Activated T-helper 17 cell treated with anti-CD3 and anti-CD28 coated beads, Interleukin-2, amount 50 U/mL, for 72 hours (primary cell): ENCODE data around the gene LALBA. TPM values are rescaled to one million over a fixed set of nuclear protein-coding genes. Genes with fewer than 3 reads are reported as not detected.
A peak's percentile ranks its signal among the peaks of the same experiment; 100 is the strongest.

Experiments used
- ATAC-seq: fragments of 150-1000 bp; cut with Tn5 transposase; replicated peaks from 2 replicates; pipeline ENCODE4 v1.10.0; 2021; ENCODE audit warnings: mild to moderate bottlenecking, moderate library complexity
- H3K27ac Mint-ChIP-seq: one replicate; pipeline ENCODE4 v1.8.0; 2022; ENCODE audit warnings: mixed read lengths
- H3K27me3 Mint-ChIP-seq: one replicate; pipeline ENCODE4 v1.8.0; 2022; ENCODE audit warnings: mixed read lengths
- H3K36me3 Mint-ChIP-seq: one replicate; pipeline ENCODE4 v1.8.0; 2022; ENCODE audit warnings: low read depth, mild to moderate bottlenecking, mixed read lengths
- H3K4me1 Mint-ChIP-seq: one replicate; pipeline ENCODE4 v1.8.0; 2022; ENCODE audit warnings: mixed read lengths
- H3K4me3 Mint-ChIP-seq: one replicate; pipeline ENCODE4 v1.8.0; 2022; ENCODE audit warnings: mild to moderate bottlenecking, mixed read lengths
- H3K9me3 Mint-ChIP-seq: one replicate; pipeline ENCODE4 v1.8.0; 2022; ENCODE audit warnings: mixed read lengths
- total RNA-seq, 2 donors: library from RNA; stranded (reverse); gene quantifications; one replicate each; pipeline ENCODE4 v1.2.3, GENCODE V29; 2022

LALBA gene
- not detected for total RNA-seq

- H3K4me3 Mint-ChIP-seq, result no peak within 1 kb of the TSS
- H3K9me3 Mint-ChIP-seq, result no peaks in the 10 kb centered on the region
- peaks cover 34% of the 10 kb centered on the region for H3K27me3 Mint-ChIP-seq
- ATAC-seq, result no peak
- no peaks in the 10 kb centered on the region for H3K36me3 Mint-ChIP-seq
- H3K27ac Mint-ChIP-seq, result no peak within 1 kb of the TSS
- H3K4me1 Mint-ChIP-seq, result peaks cover 5% of the 10 kb centered on the region
Observed at GRCh38 chr12:48569946-48570345, at the start of gene LALBA. Gene LALBA, minus strand, starts transcription at chr12:48570046. Its CDS starts 26 bp downstream, at chr12:48570020.

DNA sequence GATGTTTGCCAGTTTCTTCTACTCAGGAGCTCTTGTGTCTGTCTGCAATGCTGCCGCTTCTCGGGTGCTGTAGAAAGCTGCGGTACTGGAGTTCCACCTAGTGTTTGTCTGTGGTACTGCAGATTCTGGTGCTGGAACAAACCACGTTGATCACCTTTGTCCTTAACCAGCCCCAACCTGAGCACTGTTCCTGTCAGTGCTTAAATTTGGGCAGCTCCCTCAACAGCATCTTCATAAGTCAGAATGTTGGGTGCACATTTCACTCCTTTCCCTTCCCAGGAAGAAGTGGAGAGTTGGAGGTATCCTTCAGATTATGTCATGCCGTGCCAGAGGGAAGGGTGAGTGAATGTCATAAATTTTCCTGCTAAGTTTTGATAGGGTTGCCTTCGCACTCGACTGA is 48.7 kb upstream of the LALBA start:
- no peaks in the 10 kb centered on the region for H3K36me3 Mint-ChIP-seq
- peaks cover 34% of the 10 kb centered on the region for H3K27me3 Mint-ChIP-seq
- H3K27ac Mint-ChIP-seq, result no peak overlapping the region
- no peaks in the 10 kb centered on the region for H3K4me1 Mint-ChIP-seq
- H3K9me3 Mint-ChIP-seq, result peaks cover 3% of the 10 kb centered on the region
- H3K4me3 Mint-ChIP-seq, result no peak overlapping the region
- ATAC-seq, result peak; percentile 82

- Mint-ChIP-seq H3K9me3 (peaks cover 8% of the 10 kb centered on the region), H3K27me3 (peaks cover 37% of the 10 kb centered on the region), H3K27ac (no peak overlapping the region), H3K4me1 (no peaks in the 10 kb centered on the region), H3K36me3 (no peaks in the 10 kb centered on the region), H3K4me3 (no peak overlapping the region)
- ATAC-seq, result no peak
Observed at GRCh38 chr12:48615681-48616080, 45.8 kb upstream of the LALBA start.

DNA sequence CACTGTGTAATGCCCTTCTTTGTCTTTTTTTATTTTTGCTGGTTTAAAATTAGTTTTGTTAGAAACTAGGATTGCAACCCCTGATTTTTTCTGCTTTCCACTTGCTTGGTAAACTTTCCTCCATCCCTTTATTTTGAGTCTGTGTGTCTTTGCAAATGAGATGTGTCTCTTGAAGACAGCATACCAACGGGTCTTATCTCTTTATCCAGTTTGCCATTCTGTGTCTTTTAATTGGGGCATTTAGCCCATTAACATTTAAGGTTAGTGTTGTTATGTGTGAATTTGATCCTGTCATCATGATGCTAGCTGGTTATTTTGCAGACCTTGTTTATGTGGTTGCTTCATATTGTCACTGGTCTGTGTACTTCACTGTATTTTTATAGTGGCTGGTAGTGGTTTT is 43.5 kb upstream of the LALBA start:
- Mint-ChIP-seq H3K27me3 (peaks cover 26% of the 10 kb centered on the region), H3K9me3 (peaks cover 8% of the 10 kb centered on the region), H3K27ac (no peak overlapping the region), H3K4me1 (no peaks in the 10 kb centered on the region), H3K4me3 (no peak overlapping the region), H3K36me3 (no peaks in the 10 kb centered on the region)
- ATAC-seq, result no peak

DNA sequence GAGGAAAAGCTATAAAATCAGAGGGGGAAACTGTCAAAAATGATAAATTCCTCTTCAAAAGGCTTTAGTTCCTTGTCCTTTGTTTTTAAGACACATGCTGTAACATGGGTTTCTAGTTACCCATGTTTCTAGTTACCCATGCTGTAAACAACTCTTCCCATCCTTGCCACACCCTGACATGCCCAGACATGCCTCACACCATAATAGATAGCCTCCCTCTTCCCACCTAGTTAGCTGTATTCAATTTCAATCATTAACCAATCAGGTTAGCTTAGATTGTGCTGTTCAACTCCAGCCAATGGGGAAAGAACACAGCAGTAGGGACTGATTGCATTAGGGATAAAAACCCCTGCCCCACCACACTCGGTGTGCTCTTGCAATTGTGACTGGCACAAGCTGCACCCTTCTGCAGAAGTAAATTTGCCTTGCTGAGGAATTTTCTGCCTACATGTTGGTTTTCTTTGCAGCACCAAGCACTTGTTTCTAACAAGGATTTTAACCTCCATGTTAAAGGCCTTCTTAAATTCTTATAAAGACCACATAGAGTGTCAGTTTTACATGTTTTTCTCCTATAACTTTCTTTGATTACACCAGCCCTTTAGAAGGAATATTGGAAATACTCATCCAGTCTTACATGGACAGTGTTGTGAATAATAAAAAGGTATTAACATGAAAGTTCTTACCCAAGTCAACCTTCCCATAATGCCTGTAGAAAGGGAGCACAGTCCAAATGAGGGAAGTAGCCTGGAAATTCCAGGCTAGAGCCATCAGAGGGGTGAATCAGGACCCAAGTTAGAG is 32.5 kb upstream of the LALBA start:
- ATAC-seq, result peak; percentile 37
- Mint-ChIP-seq H3K4me3 (no peak overlapping the region), H3K9me3 (peaks cover 13% of the 10 kb centered on the region), H3K27me3 (peaks cover 14% of the 10 kb centered on the region), H3K27ac (no peak overlapping the region), H3K36me3 (no peaks in the 10 kb centered on the region), H3K4me1 (no peaks in the 10 kb centered on the region)

- Mint-ChIP-seq H3K36me3 (no peaks in the 10 kb centered on the region), H3K4me3 (no peak overlapping the region), H3K27me3 (peaks cover 14% of the 10 kb centered on the region), H3K9me3 (peaks cover 9% of the 10 kb centered on the region), H3K4me1 (no peaks in the 10 kb centered on the region), H3K27ac (no peak overlapping the region)
- ATAC-seq, result peak; percentile 55
Observed at GRCh38 chr12:48601013-48601756, 31.3 kb upstream of the LALBA start.

- Mint-ChIP-seq H3K9me3 (peaks cover 9% of the 10 kb centered on the region), H3K27me3 (peaks cover 14% of the 10 kb centered on the region)
- ATAC-seq, result no peak
Observed at GRCh38 chr12:48600552-48600951, 30.7 kb upstream of the LALBA start.

GRCh38 chr12:48592591-48593086 is 22.8 kb upstream of the LALBA start:
- Mint-ChIP-seq H3K4me1 (no peaks in the 10 kb centered on the region), H3K36me3 (no peaks in the 10 kb centered on the region), H3K27me3 (peaks cover 24% of the 10 kb centered on the region), H3K9me3 (no peaks in the 10 kb centered on the region), H3K27ac (no peak overlapping the region), H3K4me3 (no peak overlapping the region)
- no peak for ATAC-seq

More at GRCh38 chr12:48600552-48600951, 30.7 kb upstream of the LALBA start:
- Mint-ChIP-seq H3K4me1 (no peaks in the 10 kb centered on the region), H3K36me3 (no peaks in the 10 kb centered on the region), H3K4me3 (no peak overlapping the region), H3K27ac (no peak overlapping the region)

DNA sequence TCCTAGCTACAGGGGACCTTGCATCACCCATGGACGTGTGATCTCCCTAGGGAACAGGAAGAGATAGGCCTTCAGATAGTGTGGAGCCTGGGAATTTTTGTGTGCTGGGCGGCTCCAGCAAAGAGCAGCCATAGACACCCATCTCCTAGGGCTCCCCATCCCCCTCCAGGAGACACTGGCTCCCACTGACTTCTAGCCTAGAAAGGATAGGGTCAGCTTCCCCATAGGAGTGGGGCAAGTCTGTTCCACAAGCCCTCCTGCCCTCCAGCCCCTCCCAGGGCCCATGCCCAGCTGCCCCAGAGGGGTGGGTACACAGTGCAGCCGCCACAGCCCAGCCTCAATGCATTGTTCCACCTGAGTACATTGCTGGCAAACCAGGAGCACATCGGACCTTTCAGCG is 16.5 kb upstream of the LALBA start:
- H3K4me1 Mint-ChIP-seq, result no peaks in the 10 kb centered on the region
- no peaks in the 10 kb centered on the region for H3K36me3 Mint-ChIP-seq
- H3K27me3 Mint-ChIP-seq, result peaks cover 11% of the 10 kb centered on the region
- no peak overlapping the region for H3K4me3 Mint-ChIP-seq
- H3K9me3 Mint-ChIP-seq, result no peaks in the 10 kb centered on the region
- no peak overlapping the region for H3K27ac Mint-ChIP-seq
- ATAC-seq, result no peak

GRCh38 chr12:48583728-48584127 is 13.9 kb upstream of the LALBA start:
- ATAC-seq, result no peak
- H3K27ac Mint-ChIP-seq, result no peak overlapping the region
- H3K36me3 Mint-ChIP-seq, result no peaks in the 10 kb centered on the region
- H3K27me3 Mint-ChIP-seq, result peaks cover 7% of the 10 kb centered on the region
- peaks cover 5% of the 10 kb centered on the region for H3K4me1 Mint-ChIP-seq
- H3K4me3 Mint-ChIP-seq, result no peak overlapping the region
- no peaks in the 10 kb centered on the region for H3K9me3 Mint-ChIP-seq

GRCh38 chr12:48580831-48581230 is 11.0 kb upstream of the LALBA start:
- Mint-ChIP-seq H3K4me3 (no peak overlapping the region), H3K27me3 (peaks cover 3% of the 10 kb centered on the region), H3K27ac (peak overlapping the region; percentile 43), H3K4me1 (peaks cover 5% of the 10 kb centered on the region), H3K36me3 (no peaks in the 10 kb centered on the region), H3K9me3 (no peaks in the 10 kb centered on the region)
- no peak for ATAC-seq

- Mint-ChIP-seq H3K36me3 (no peaks in the 10 kb centered on the region), H3K4me1 (peaks cover 5% of the 10 kb centered on the region), H3K27ac (no peak overlapping the region), H3K4me3 (no peak overlapping the region), H3K27me3 (peaks cover 30% of the 10 kb centered on the region), H3K9me3 (no peaks in the 10 kb centered on the region)
- ATAC-seq, result no peak
Observed at GRCh38 chr12:48572326-48572725, 2.5 kb upstream of the LALBA start.

DNA sequence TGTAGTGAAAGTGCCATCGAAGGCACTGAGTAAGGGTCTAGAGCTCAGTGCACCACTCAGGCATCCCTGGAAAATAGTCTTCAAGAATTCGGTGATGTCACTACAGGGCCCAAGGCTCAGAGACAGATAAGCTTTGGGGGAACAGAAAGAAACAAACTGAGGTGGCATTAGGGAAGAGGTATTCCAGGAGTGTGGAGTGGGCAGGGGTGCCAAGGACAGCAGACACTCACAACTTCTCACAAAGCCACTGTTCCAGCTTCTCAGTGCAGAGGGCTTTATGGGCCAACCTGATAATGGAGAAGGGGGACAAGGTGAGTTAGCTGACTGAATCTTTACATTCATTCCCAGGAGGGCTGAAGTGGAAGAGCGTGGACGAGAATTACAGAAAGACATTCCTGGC is 2.1 kb downstream of the LALBA start:
- no peak for ATAC-seq
- no peak overlapping the region for H3K27ac Mint-ChIP-seq
- no peaks in the 10 kb centered on the region for H3K9me3 Mint-ChIP-seq
- no peaks in the 10 kb centered on the region for H3K36me3 Mint-ChIP-seq
- peaks cover 34% of the 10 kb centered on the region for H3K27me3 Mint-ChIP-seq
- no peak overlapping the region for H3K4me3 Mint-ChIP-seq
- peaks cover 5% of the 10 kb centered on the region for H3K4me1 Mint-ChIP-seq

DNA sequence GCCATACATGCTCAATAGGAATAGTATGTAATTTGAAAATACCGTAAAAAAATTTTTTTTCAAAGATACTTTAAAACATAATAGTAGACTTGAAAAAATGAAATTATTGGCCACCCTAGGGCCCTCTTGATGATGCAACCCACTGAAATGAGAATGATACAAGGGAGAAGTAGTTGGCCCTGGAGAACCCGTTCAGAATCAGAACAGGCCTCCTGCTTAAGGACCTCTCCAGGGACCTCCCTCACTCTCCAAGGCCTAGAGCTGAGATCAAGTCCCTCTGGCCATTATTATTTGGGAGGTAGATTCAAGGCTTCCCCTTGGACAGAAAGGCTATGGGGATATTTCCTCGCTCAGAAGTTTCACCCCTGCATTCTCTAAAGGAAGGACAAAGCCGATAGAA is 11.9 kb downstream of the LALBA start:
- H3K4me1 Mint-ChIP-seq, result no peaks in the 10 kb centered on the region
- peaks cover 20% of the 10 kb centered on the region for H3K27me3 Mint-ChIP-seq
- H3K4me3 Mint-ChIP-seq, result no peak overlapping the region
- H3K27ac Mint-ChIP-seq, result no peak overlapping the region
- H3K36me3 Mint-ChIP-seq, result no peaks in the 10 kb centered on the region
- ATAC-seq, result no peak
- no peaks in the 10 kb centered on the region for H3K9me3 Mint-ChIP-seq

DNA sequence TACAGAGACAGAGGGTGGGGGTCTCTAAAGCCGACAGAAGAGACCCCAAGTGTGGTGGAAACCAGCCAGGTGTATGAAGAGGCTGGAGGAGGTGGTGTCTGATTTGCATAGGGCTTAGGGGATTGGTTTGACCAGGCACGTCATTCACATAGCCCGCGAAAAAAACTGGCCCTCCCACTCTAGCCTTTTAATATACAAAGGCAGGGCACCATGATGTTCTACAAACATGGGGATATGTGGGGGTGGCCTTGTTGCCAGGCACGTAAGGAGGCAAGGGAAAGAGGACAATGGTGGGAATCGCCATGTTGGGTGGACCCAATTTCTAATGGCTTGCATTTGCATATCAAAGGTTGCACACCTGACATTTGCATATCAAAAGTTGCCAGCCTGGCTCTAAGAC is 13.2 kb downstream of the LALBA start:
- H3K27me3 Mint-ChIP-seq, result peaks cover 17% of the 10 kb centered on the region
- no peak overlapping the region for H3K4me3 Mint-ChIP-seq
- H3K36me3 Mint-ChIP-seq, result no peaks in the 10 kb centered on the region
- no peak overlapping the region for H3K27ac Mint-ChIP-seq
- H3K9me3 Mint-ChIP-seq, result no peaks in the 10 kb centered on the region
- no peak for ATAC-seq
- no peaks in the 10 kb centered on the region for H3K4me1 Mint-ChIP-seq
